ENCODE measurements around the gene NCKAP5L. TPM values are rescaled to one million over a fixed set of nuclear protein-coding genes. Genes with fewer than 3 reads are reported as not detected.

Gene NCKAP5L
- polyA plus RNA-seq, 1 donor (not counting 4 experiments of a cell fraction or from before 2014, with no cell fraction given): 3.9 TPM

- Histone ChIP-seq H2AFZ (ENCODE audit: control insufficient read depth, low read length) (no peak overlapping the region), H3K79me2 (ENCODE audit: control insufficient read depth, insufficient read depth, low read length) (peaks cover 2% of the 10 kb centered on the region), H3K27ac (ENCODE audit: control insufficient read depth, insufficient read depth, low read length) (no peak overlapping the region), H3K9me1 (ENCODE audit: control insufficient read depth, extremely low read depth, insufficient read depth, low read length) (no peaks in the 10 kb centered on the region), H3K4me3 (ENCODE audit: control insufficient read depth in 2 of 3, extremely low read depth in 1 of 3, insufficient read depth in 2 of 3, low read depth in 1 of 3, low read length in 3 of 3) (no peak overlapping the region), H4K20me1 (ENCODE audit: control insufficient read depth, extremely low read depth, insufficient read depth, low read length) (peaks cover 8% of the 10 kb centered on the region), H3K9me3 (ENCODE audit: control insufficient read depth, low read depth, low read length) (no peaks in the 10 kb centered on the region), H3K36me3 (ENCODE audit: control insufficient read depth in 2 of 2, extremely low read depth in 1 of 2, insufficient read depth in 2 of 2, low read length in 2 of 2) (peaks cover 22 to 51% of the 10 kb centered on the region in 2 experiments), H3K4me2 (ENCODE audit: control insufficient read depth, extremely low read depth, insufficient read depth, low read depth, low read length) (no peak overlapping the region), H3K4me1 (ENCODE audit: control insufficient read depth, extremely low read depth, insufficient read depth, low read length) (no peaks in the 10 kb centered on the region), H3K27me3 (ENCODE audit: control insufficient read depth, extremely low read depth, insufficient read depth, low read length) (no peaks in the 10 kb centered on the region), H3K9ac (ENCODE audit: control insufficient read depth, extremely low read depth, insufficient read depth, low read length) (no peak overlapping the region)
- DNase-seq (ENCODE audit: low read depth, low spot score): no peak
- no peak for TF ChIP-seq CTCF (optimal IDR thresholded peaks at IDR 0.05 in 1 of 3, IDR thresholded peaks at IDR 0.05 in 1 of 3, conservative IDR thresholded peaks at IDR 0.05 in 1 of 3; ENCODE audit: extremely low read depth in 1 of 3, insufficient read depth in 2 of 3, low read length in 3 of 3)
- no peak for TF ChIP-seq EZH2 (IDR thresholded peaks at IDR 0.05; ENCODE audit: low read length)
- no peak for FAIRE-seq
- dilution Hi-C loops (cut with MboI; ENCODE audit: extremely low pct_ligation_motif_present, low sequenced_read_pairs): no loop called here
Observed at GRCh38 chr12:49803693-49804450, 24.3 kb downstream of the NCKAP5L start.

GRCh38 chr12:49801141-49802063 lies 26.8 kb downstream of the NCKAP5L start:
- Histone ChIP-seq H3K27ac (ENCODE audit: control insufficient read depth, insufficient read depth, low read length) (no peak overlapping the region), H3K36me3 (ENCODE audit: control insufficient read depth in 2 of 2, extremely low read depth in 1 of 2, insufficient read depth in 2 of 2, low read length in 2 of 2) (peaks cover 26 to 60% of the 10 kb centered on the region in 2 experiments), H3K9me1 (ENCODE audit: control insufficient read depth, extremely low read depth, insufficient read depth, low read length) (no peaks in the 10 kb centered on the region), H4K20me1 (ENCODE audit: control insufficient read depth, extremely low read depth, insufficient read depth, low read length) (peaks cover 5% of the 10 kb centered on the region), H3K4me1 (ENCODE audit: control insufficient read depth, extremely low read depth, insufficient read depth, low read length) (no peaks in the 10 kb centered on the region), H3K4me3 (ENCODE audit: control insufficient read depth in 2 of 3, extremely low read depth in 1 of 3, insufficient read depth in 2 of 3, low read depth in 1 of 3, low read length in 3 of 3) (no peak overlapping the region), H2AFZ (ENCODE audit: control insufficient read depth, low read length) (no peak overlapping the region), H3K9ac (ENCODE audit: control insufficient read depth, extremely low read depth, insufficient read depth, low read length) (no peak overlapping the region), H3K79me2 (ENCODE audit: control insufficient read depth, insufficient read depth, low read length) (no peaks in the 10 kb centered on the region), H3K9me3 (ENCODE audit: control insufficient read depth, low read depth, low read length) (no peaks in the 10 kb centered on the region), H3K27me3 (ENCODE audit: control insufficient read depth, extremely low read depth, insufficient read depth, low read length) (no peaks in the 10 kb centered on the region), H3K4me2 (ENCODE audit: control insufficient read depth, extremely low read depth, insufficient read depth, low read depth, low read length) (no peak overlapping the region)
- dilution Hi-C loops (cut with MboI; ENCODE audit: extremely low pct_ligation_motif_present, low sequenced_read_pairs): no loop called here
- TF ChIP-seq EZH2 (IDR thresholded peaks at IDR 0.05; ENCODE audit: low read length): no peak
- TF ChIP-seq CTCF (optimal IDR thresholded peaks at IDR 0.05 in 1 of 3, IDR thresholded peaks at IDR 0.05 in 1 of 3, conservative IDR thresholded peaks at IDR 0.05 in 1 of 3; ENCODE audit: extremely low read depth in 1 of 3, insufficient read depth in 2 of 3, low read length in 3 of 3): no peak
- DNase-seq (ENCODE audit: low read depth, low spot score) (no peak), FAIRE-seq (no peak)
